ENCODE data around the gene C16orf92. TPM values are rescaled to one million over a fixed set of nuclear protein-coding genes. Genes with fewer than 3 reads are reported as not detected.

C16orf92 gene
- total RNA-seq, 2 experiments from 2014 or later = not detected

GRCh38 chr16:30046178-30046577 is 23.2 kb downstream of the C16orf92 start:
- intact Hi-C loops (cut with DNase I, micrococcal nuclease) = loop anchor here in 1 of 2 experiments (10.0 kb wide), 1 partner anchor 589 kb away; no protein-coding TSS in a partner anchor
- no peak overlapping the region for H3K4me3 Mint-ChIP-seq
- ATAC-seq (ENCODE audit: poor library complexity) = no peak
- H3K36me3 ChIP-seq (ENCODE audit: insufficient read depth, low read length) = no peaks in the 10 kb centered on the region
- no peaks in the 10 kb centered on the region for H3K4me1 ChIP-seq (ENCODE audit: insufficient read depth, low read length)
- H3K27me3 Mint-ChIP-seq = no peaks in the 10 kb centered on the region
- H3K4me3 ChIP-seq (ENCODE audit: low read length) = no peak overlapping the region
- H3K36me3 Mint-ChIP-seq (ENCODE audit: low read depth) = no peaks in the 10 kb centered on the region
- TF ChIP-seq CTCF (IDR thresholded peaks at IDR 0.05) = no peak
- no peaks in the 10 kb centered on the region for H3K9me3 Mint-ChIP-seq
- no peak overlapping the region for H3K27ac ChIP-seq (ENCODE audit: low read depth in 1 of 2, low read length in 2 of 2)
- no peaks in the 10 kb centered on the region for H3K4me1 Mint-ChIP-seq (ENCODE audit: low read depth)
- H3K27ac Mint-ChIP-seq = no peak overlapping the region
- no peaks in the 10 kb centered on the region for H3K9me3 ChIP-seq (ENCODE audit: control insufficient read depth in 1 of 2, insufficient read depth in 1 of 2, low read length in 2 of 2)
- POLR2A ChIA-PET = no interaction called here
- CTCF ChIA-PET = no interaction called here
- no peaks in the 10 kb centered on the region for H3K27me3 ChIP-seq (ENCODE audit: control insufficient read depth in 1 of 2, insufficient read depth in 2 of 2, low read length in 2 of 2)
- DNase-seq = no peak

- Mint-ChIP-seq H3K27ac (no peak overlapping the region), H3K4me1 (ENCODE audit: low read depth) (peaks cover 2% of the 10 kb centered on the region), H3K27me3 (no peaks in the 10 kb centered on the region), H3K9me3 (no peaks in the 10 kb centered on the region), H3K4me3 (no peak overlapping the region), H3K36me3 (ENCODE audit: low read depth) (no peaks in the 10 kb centered on the region)
- intact Hi-C loops (cut with DNase I, micrococcal nuclease) = loop anchor here in 1 of 2 experiments (10.0 kb wide), 1 partner anchor 588 kb away; no protein-coding TSS in a partner anchor
- H3K4me1 ChIP-seq (ENCODE audit: insufficient read depth, low read length) = no peaks in the 10 kb centered on the region
- CTCF ChIA-PET = no interaction called here
- H3K36me3 ChIP-seq (ENCODE audit: insufficient read depth, low read length) = no peaks in the 10 kb centered on the region
- ATAC-seq (ENCODE audit: poor library complexity) = no peak
- no peaks in the 10 kb centered on the region for H3K27me3 ChIP-seq (ENCODE audit: control insufficient read depth in 1 of 2, insufficient read depth in 2 of 2, low read length in 2 of 2)
- H3K27ac ChIP-seq (ENCODE audit: low read depth in 1 of 2, low read length in 2 of 2) = no peak overlapping the region
- H3K4me3 ChIP-seq (ENCODE audit: low read length) = no peak overlapping the region
- no peaks in the 10 kb centered on the region for H3K9me3 ChIP-seq (ENCODE audit: control insufficient read depth in 1 of 2, insufficient read depth in 1 of 2, low read length in 2 of 2)
- POLR2A ChIA-PET = no interaction called here
- no peak for DNase-seq
- TF ChIP-seq CTCF (IDR thresholded peaks at IDR 0.05) = no peak
These were observed 23.6 kb downstream of the C16orf92 start for GRCh38 chr16:30046588-30046987.

GRCh38 chr16:30049871-30050270 is 26.9 kb downstream of the C16orf92 start:
- Histone ChIP-seq H3K36me3 (ENCODE audit: insufficient read depth, low read length) (no peaks in the 10 kb centered on the region), H3K4me3 (ENCODE audit: low read length) (no peak overlapping the region), H3K9me3 (ENCODE audit: control insufficient read depth in 1 of 2, insufficient read depth in 1 of 2, low read length in 2 of 2) (no peaks in the 10 kb centered on the region), H3K4me1 (ENCODE audit: insufficient read depth, low read length) (peaks cover 16% of the 10 kb centered on the region), H3K27ac (ENCODE audit: low read depth in 1 of 2, low read length in 2 of 2) (no peak overlapping the region), H3K27me3 (ENCODE audit: control insufficient read depth in 1 of 2, insufficient read depth in 2 of 2, low read length in 2 of 2) (no peaks in the 10 kb centered on the region)
- Mint-ChIP-seq H3K36me3 (ENCODE audit: low read depth) (no peaks in the 10 kb centered on the region), H3K27me3 (no peaks in the 10 kb centered on the region), H3K9me3 (no peaks in the 10 kb centered on the region), H3K27ac (no peak overlapping the region), H3K4me1 (ENCODE audit: low read depth) (peaks cover 17% of the 10 kb centered on the region), H3K4me3 (no peak overlapping the region)
- ChIA-PET POLR2A (no interaction called here), CTCF (no interaction called here)
- TF ChIP-seq CTCF (IDR thresholded peaks at IDR 0.05) = no peak
- ATAC-seq (ENCODE audit: poor library complexity) (no peak), DNase-seq (no peak)
- intact Hi-C loops (cut with DNase I, micrococcal nuclease) = loop anchor here in 1 of 2 experiments (5.0 to 10.0 kb wide), 2 partner anchors 53 to 585 kb away; partner anchors contain the start of genes HIRIP3 and INO80E
